ENCODE measurements around the gene PLXNA4. TPM values are rescaled to one million over a fixed set of nuclear protein-coding genes. Genes with fewer than 3 reads are reported as not detected.

Gene PLXNA4
- total RNA-seq, 1 donor from 2014 or later, result 0.38 TPM

DNA sequence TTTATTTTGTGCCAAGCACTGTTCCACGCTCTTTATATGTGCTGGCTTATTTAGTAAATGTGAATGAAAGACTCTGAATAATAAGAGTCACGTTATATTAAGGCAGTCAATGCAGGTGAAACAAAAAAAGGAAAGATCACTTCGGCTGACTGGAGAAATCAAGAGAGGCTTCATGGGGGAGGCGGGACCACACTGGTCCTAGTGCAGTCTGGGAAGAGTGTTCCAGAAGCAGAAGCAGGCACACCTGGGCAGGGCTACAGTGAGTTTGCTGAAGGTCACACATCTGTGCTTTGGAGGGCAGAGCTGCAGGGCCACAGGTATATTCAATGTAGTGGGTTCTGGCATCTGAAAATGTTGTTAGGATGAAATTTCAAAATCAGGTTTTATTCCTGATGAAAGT is 176.9 kb downstream of the PLXNA4 start:
- Mint-ChIP-seq H3K4me3 (ENCODE audit: low read depth) (no peak overlapping the region), H3K36me3 (ENCODE audit: insufficient read depth) (no peaks in the 10 kb centered on the region), H3K27me3 (peaks cover 6% of the 10 kb centered on the region), H3K27ac (no peak overlapping the region), H3K4me1 (ENCODE audit: low read depth) (no peaks in the 10 kb centered on the region), H3K9me3 (ENCODE audit: low read depth) (peaks cover 4% of the 10 kb centered on the region)
- TF ChIP-seq, protein P1, sequence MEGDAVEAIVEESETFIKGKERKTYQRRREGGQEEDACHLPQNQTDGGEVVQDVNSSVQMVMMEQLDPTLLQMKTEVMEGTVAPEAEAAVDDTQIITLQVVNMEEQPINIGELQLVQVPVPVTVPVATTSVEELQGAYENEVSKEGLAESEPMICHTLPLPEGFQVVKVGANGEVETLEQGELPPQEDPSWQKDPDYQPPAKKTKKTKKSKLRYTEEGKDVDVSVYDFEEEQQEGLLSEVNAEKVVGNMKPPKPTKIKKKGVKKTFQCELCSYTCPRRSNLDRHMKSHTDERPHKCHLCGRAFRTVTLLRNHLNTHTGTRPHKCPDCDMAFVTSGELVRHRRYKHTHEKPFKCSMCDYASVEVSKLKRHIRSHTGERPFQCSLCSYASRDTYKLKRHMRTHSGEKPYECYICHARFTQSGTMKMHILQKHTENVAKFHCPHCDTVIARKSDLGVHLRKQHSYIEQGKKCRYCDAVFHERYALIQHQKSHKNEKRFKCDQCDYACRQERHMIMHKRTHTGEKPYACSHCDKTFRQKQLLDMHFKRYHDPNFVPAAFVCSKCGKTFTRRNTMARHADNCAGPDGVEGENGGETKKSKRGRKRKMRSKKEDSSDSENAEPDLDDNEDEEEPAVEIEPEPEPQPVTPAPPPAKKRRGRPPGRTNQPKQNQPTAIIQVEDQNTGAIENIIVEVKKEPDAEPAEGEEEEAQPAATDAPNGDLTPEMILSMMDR (IDR thresholded peaks at IDR 0.05; ENCODE audit: unreplicated experiment), result no peak
- no peak for DNase-seq (ENCODE audit: low spot score, unreplicated experiment)

- TF ChIP-seq, protein P1 (IDR thresholded peaks at IDR 0.05; ENCODE audit: unreplicated experiment), result no peak
- peaks cover 4% of the 10 kb centered on the region for H3K9me3 Mint-ChIP-seq (ENCODE audit: low read depth)
- DNase-seq (ENCODE audit: low spot score, unreplicated experiment), result no peak
- no peaks in the 10 kb centered on the region for H3K36me3 Mint-ChIP-seq (ENCODE audit: insufficient read depth)
- H3K27me3 Mint-ChIP-seq, result peaks cover 6% of the 10 kb centered on the region
- no peaks in the 10 kb centered on the region for H3K4me1 Mint-ChIP-seq (ENCODE audit: low read depth)
- H3K27ac Mint-ChIP-seq, result no peak overlapping the region
- no peak overlapping the region for H3K4me3 Mint-ChIP-seq (ENCODE audit: low read depth)
Observed at GRCh38 chr7:132398253-132398925, 177.9 kb downstream of the PLXNA4 start.

DNA sequence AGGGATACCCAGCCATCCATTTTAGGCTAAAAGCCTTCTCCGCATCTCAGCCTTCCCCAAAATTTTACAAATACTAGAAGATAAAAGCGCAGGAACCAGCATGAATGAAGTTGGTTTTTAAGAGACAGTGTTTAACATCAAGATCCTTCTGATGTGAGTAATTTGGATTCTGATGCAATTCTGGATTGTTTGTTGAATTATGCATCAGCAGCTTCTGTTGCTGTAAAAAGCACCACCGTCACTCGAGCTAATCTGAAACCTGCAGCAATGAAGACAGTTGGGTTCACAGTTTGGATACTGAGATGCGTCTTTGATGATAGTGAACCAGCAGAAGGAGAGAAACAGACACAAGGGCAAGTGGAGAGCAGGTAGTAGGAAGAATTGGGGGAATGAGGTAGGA is 179.2 kb downstream of the PLXNA4 start:
- H3K4me3 Mint-ChIP-seq (ENCODE audit: low read depth), result no peak overlapping the region
- H3K36me3 Mint-ChIP-seq (ENCODE audit: insufficient read depth), result no peaks in the 10 kb centered on the region
- TF ChIP-seq, protein P1 (IDR thresholded peaks at IDR 0.05; ENCODE audit: unreplicated experiment), result no peak
- H3K4me1 Mint-ChIP-seq (ENCODE audit: low read depth), result no peaks in the 10 kb centered on the region
- peaks cover 4% of the 10 kb centered on the region for H3K9me3 Mint-ChIP-seq (ENCODE audit: low read depth)
- DNase-seq (ENCODE audit: low spot score, unreplicated experiment), result no peak
- no peak overlapping the region for H3K27ac Mint-ChIP-seq
- H3K27me3 Mint-ChIP-seq, result peaks cover 6% of the 10 kb centered on the region

- H3K27ac Mint-ChIP-seq, result no peak overlapping the region
- H3K4me3 Mint-ChIP-seq (ENCODE audit: low read depth), result no peak overlapping the region
- DNase-seq (ENCODE audit: low spot score, unreplicated experiment), result no peak
- H3K36me3 Mint-ChIP-seq (ENCODE audit: insufficient read depth), result no peaks in the 10 kb centered on the region
- H3K4me1 Mint-ChIP-seq (ENCODE audit: low read depth), result no peaks in the 10 kb centered on the region
- H3K27me3 Mint-ChIP-seq, result peaks cover 3% of the 10 kb centered on the region
- no peaks in the 10 kb centered on the region for H3K9me3 Mint-ChIP-seq (ENCODE audit: low read depth)
- TF ChIP-seq, protein P1 (IDR thresholded peaks at IDR 0.05; ENCODE audit: unreplicated experiment), result no peak
Observed at GRCh38 chr7:132395361-132395760, 180.9 kb downstream of the PLXNA4 start.

- Mint-ChIP-seq H3K9me3 (ENCODE audit: low read depth) (no peaks in the 10 kb centered on the region), H3K4me1 (ENCODE audit: low read depth) (no peaks in the 10 kb centered on the region), H3K36me3 (ENCODE audit: insufficient read depth) (no peaks in the 10 kb centered on the region), H3K27ac (peak overlapping the region; percentile 72), H3K4me3 (ENCODE audit: low read depth) (no peak overlapping the region), H3K27me3 (peaks cover 3% of the 10 kb centered on the region)
- TF ChIP-seq, protein P1 (IDR thresholded peaks at IDR 0.05; ENCODE audit: unreplicated experiment), result peak; percentile 9
- DNase-seq (ENCODE audit: low spot score, unreplicated experiment), result no peak
Observed at GRCh38 chr7:132394283-132395198, 181.7 kb downstream of the PLXNA4 start.

Measured in progenitor cell of endocrine pancreas (in vitro differentiated cells).